Astrocyte (in vitro differentiated cells and primary cell): ENCODE measurements around the gene C11orf58.

Source experiments
- CTCF ChIP-seq: IDR thresholded peaks from 2 replicates; pipeline ENCODE4 v1.5.1; 2011; ENCODE audit warnings: low read depth, mild to moderate bottlenecking, inconsistent platforms, low read length, moderate library complexity; ENCODE audit not compliant: insufficient read depth
- EZH2 ChIP-seq: IDR thresholded peaks from 2 replicates; pipeline ENCODE4 v1.6.1; 2012; ENCODE audit warnings: mild to moderate bottlenecking, low read length, inconsistent platforms; ENCODE audit not compliant: insufficient read depth

GRCh38 chr11:16780146-16780545, 41.7 kb downstream of the C11orf58 start:
- TF ChIP-seq EZH2 (no peak), CTCF (no peak)
